Measurements from ENCODE around the gene LIN37.

Gene LIN37

DNA sequence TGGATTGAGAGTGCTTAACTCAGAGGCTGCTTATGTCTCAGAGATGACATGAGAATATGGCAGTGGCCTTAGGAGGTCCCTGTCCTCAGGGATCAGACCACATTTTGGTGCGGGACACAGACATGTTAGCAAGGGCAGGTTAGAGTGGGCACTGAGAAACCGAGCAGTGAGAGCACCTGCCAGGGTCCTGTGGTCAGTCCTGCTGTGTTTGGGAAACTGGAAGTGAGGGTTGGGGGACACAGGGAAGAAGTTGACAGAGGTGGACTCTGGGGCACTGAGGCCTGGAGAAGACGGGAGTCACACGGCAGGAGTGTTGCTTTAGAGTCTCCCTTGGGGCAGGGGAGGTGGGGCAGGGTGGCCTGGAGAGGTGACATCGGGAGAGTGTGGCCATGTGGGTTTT lies 13.5 kb upstream of the LIN37 start:
- no peaks in the 10 kb centered on the region for H4K20me1 ChIP-seq (ENCODE audit: insufficient read depth, low read length)
- no peaks in the 10 kb centered on the region for H3K9me2 ChIP-seq (ENCODE audit: low read depth, low read length)
- H3K79me2 ChIP-seq (ENCODE audit: insufficient read depth, low read length) = no peaks in the 10 kb centered on the region
- H3K9me3 ChIP-seq (ENCODE audit: low read length) = no peaks in the 10 kb centered on the region
- H2AFZ ChIP-seq (ENCODE audit: low read length) = no peak overlapping the region
- H3K27me3 ChIP-seq (ENCODE audit: insufficient read depth, low read length) = no peaks in the 10 kb centered on the region
- no peak for TF ChIP-seq EZH2 (IDR thresholded peaks at IDR 0.05; ENCODE audit: borderline replicate concordance, low read length)
- TF ChIP-seq, protein P1, sequence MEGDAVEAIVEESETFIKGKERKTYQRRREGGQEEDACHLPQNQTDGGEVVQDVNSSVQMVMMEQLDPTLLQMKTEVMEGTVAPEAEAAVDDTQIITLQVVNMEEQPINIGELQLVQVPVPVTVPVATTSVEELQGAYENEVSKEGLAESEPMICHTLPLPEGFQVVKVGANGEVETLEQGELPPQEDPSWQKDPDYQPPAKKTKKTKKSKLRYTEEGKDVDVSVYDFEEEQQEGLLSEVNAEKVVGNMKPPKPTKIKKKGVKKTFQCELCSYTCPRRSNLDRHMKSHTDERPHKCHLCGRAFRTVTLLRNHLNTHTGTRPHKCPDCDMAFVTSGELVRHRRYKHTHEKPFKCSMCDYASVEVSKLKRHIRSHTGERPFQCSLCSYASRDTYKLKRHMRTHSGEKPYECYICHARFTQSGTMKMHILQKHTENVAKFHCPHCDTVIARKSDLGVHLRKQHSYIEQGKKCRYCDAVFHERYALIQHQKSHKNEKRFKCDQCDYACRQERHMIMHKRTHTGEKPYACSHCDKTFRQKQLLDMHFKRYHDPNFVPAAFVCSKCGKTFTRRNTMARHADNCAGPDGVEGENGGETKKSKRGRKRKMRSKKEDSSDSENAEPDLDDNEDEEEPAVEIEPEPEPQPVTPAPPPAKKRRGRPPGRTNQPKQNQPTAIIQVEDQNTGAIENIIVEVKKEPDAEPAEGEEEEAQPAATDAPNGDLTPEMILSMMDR (IDR thresholded peaks at IDR 0.05; ENCODE audit: low read length) = no peak
- H3K9ac ChIP-seq (ENCODE audit: low read length) = no peak overlapping the region
- H3K4me3 ChIP-seq (ENCODE audit: low read depth, low read length, poor library complexity, severe bottlenecking) = no peak overlapping the region
- H3K4me2 ChIP-seq (ENCODE audit: low read length) = no peak overlapping the region
- H3K36me3 ChIP-seq (ENCODE audit: insufficient read depth, low read length) = peaks cover 85% of the 10 kb centered on the region
- peaks cover 4% of the 10 kb centered on the region for H3K4me1 ChIP-seq (ENCODE audit: insufficient read depth, low read length, severe bottlenecking)
- H3K27ac ChIP-seq (ENCODE audit: low read depth, low read length, poor library complexity, severe bottlenecking) = no peak overlapping the region
- no peaks in the 10 kb centered on the region for H3F3A ChIP-seq (ENCODE audit: insufficient read depth, low read length)

DNA sequence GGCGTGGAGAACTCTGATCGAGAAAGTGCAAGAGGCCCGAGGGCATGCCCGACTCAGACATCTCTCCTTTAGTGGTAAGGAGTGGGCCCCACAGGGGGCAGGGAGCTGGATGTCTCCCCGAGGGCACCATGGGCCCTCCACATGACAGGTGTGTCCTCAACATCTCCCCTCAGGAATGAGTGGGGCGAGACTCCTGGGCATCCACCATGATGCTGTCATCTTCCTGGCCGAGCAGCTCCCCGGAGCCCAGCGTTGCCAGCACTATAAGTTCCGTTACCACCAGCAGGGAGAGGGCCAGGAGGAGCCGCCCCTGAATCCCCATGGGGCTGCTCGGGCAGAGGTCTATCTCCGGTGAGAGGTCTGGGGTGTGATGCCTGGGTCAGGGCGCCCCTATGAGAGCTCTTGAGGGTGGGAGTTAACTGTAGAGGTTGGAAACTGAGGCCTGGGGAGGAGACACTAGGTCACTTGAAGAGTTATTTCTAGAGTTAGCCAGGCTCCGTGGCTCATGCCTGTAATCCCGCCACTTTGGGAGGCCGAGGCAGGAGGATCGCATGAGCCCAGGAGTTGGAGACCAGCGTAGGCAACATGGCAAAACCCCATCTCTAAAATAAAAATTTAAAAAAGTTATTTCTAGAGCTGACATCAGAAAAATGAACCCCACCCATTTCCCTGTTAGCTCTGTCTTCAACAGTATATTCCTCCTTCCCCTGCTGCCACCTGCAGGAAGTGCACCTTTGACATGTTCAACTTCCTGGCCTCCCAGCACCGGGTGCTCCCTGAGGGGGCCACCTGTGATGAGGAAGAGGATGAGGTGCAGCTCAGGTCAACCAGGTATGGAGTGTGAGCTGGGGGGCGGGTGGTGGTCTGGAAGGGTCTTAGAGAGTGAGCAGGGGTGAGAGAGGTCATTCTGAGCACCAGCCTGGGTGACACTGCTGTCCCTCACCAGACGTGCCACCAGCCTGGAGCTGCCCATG lies 11.2 kb upstream of the LIN37 start:
- Histone ChIP-seq H3K4me3 (ENCODE audit: low read depth, low read length, poor library complexity, severe bottlenecking) (no peak overlapping the region), H2AFZ (ENCODE audit: low read length) (no peak overlapping the region), H3K4me1 (ENCODE audit: insufficient read depth, low read length, severe bottlenecking) (peaks cover 22% of the 10 kb centered on the region), H3F3A (ENCODE audit: insufficient read depth, low read length) (no peaks in the 10 kb centered on the region), H3K9me3 (ENCODE audit: low read length) (no peaks in the 10 kb centered on the region), H3K36me3 (ENCODE audit: insufficient read depth, low read length) (peaks cover 62% of the 10 kb centered on the region), H3K9me2 (ENCODE audit: low read depth, low read length) (no peaks in the 10 kb centered on the region), H3K79me2 (ENCODE audit: insufficient read depth, low read length) (no peaks in the 10 kb centered on the region), H3K9ac (ENCODE audit: low read length) (no peak overlapping the region), H3K27me3 (ENCODE audit: insufficient read depth, low read length) (no peaks in the 10 kb centered on the region), H4K20me1 (ENCODE audit: insufficient read depth, low read length) (no peaks in the 10 kb centered on the region), H3K4me2 (ENCODE audit: low read length) (no peak overlapping the region), H3K27ac (ENCODE audit: low read depth, low read length, poor library complexity, severe bottlenecking) (no peak overlapping the region)
- TF ChIP-seq, protein P1 (IDR thresholded peaks at IDR 0.05; ENCODE audit: low read length) = peak; percentile 21; the same call in 1 of the 2 replicates
- TF ChIP-seq EZH2 (IDR thresholded peaks at IDR 0.05; ENCODE audit: borderline replicate concordance, low read length) = no peak

GRCh38 chr19:35738021-35738886 lies 10.1 kb upstream of the LIN37 start:
- Histone ChIP-seq H3K4me3 (ENCODE audit: low read depth, low read length, poor library complexity, severe bottlenecking) (no peak overlapping the region), H3K4me1 (ENCODE audit: insufficient read depth, low read length, severe bottlenecking) (peaks cover 33% of the 10 kb centered on the region), H3K9me3 (ENCODE audit: low read length) (no peaks in the 10 kb centered on the region), H3K27ac (ENCODE audit: low read depth, low read length, poor library complexity, severe bottlenecking) (no peak overlapping the region), H3K9ac (ENCODE audit: low read length) (no peak overlapping the region), H3K36me3 (ENCODE audit: insufficient read depth, low read length) (peaks cover 55% of the 10 kb centered on the region), H3K27me3 (ENCODE audit: insufficient read depth, low read length) (no peaks in the 10 kb centered on the region), H3K79me2 (ENCODE audit: insufficient read depth, low read length) (no peaks in the 10 kb centered on the region), H3K9me2 (ENCODE audit: low read depth, low read length) (no peaks in the 10 kb centered on the region), H4K20me1 (ENCODE audit: insufficient read depth, low read length) (no peaks in the 10 kb centered on the region), H3K4me2 (ENCODE audit: low read length) (no peak overlapping the region), H3F3A (ENCODE audit: insufficient read depth, low read length) (no peaks in the 10 kb centered on the region), H2AFZ (ENCODE audit: low read length) (no peak overlapping the region)
- TF ChIP-seq, protein P1 (IDR thresholded peaks at IDR 0.05; ENCODE audit: low read length) = no peak
- TF ChIP-seq EZH2 (IDR thresholded peaks at IDR 0.05; ENCODE audit: borderline replicate concordance, low read length) = no peak
